ENCODE data around the gene SIGLEC8.
"Not testable (repeated sequence)": the region's sequence is repeated elsewhere in the genome, so short reads cannot be mapped to it uniquely, and the experiment has no call there.

DNA sequence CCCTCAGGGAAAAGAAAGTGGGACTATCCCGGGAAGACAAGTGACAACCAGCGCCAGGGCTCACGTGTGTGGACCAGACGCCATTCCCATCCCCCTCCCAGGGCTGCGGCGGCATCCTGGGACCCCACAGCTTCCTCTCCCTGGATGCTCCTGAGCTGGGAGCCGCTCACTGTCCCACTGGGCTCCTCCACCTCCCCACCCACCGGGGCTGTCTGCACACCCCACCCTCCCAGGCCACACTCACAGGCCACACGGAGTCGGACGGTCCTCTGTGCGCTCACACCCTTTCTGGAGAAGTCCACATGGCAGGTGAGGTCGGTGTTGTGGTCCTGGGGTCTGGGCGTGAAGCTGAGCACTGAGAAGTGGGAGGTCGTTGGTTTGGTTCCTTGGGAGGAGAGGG lies 41.8 kb downstream of the SIGLEC8 start:
- TF ChIP-seq, protein P1, sequence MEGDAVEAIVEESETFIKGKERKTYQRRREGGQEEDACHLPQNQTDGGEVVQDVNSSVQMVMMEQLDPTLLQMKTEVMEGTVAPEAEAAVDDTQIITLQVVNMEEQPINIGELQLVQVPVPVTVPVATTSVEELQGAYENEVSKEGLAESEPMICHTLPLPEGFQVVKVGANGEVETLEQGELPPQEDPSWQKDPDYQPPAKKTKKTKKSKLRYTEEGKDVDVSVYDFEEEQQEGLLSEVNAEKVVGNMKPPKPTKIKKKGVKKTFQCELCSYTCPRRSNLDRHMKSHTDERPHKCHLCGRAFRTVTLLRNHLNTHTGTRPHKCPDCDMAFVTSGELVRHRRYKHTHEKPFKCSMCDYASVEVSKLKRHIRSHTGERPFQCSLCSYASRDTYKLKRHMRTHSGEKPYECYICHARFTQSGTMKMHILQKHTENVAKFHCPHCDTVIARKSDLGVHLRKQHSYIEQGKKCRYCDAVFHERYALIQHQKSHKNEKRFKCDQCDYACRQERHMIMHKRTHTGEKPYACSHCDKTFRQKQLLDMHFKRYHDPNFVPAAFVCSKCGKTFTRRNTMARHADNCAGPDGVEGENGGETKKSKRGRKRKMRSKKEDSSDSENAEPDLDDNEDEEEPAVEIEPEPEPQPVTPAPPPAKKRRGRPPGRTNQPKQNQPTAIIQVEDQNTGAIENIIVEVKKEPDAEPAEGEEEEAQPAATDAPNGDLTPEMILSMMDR (conservative IDR thresholded peaks at IDR 0.05): not testable (repeated sequence)
- not testable (repeated sequence) for TF ChIP-seq ZFX (IDR thresholded peaks at IDR 0.05)

Data from C4-2B (cell line).